Effector memory CD4-positive, alpha-beta T cell (primary cell): ENCODE results near the gene CMC2.

Experiments
- DNase-seq, 3 donors: peaks; one replicate each; pipeline ENCODE4 v3.0.0-alpha.2; 2020
- H3K27ac ChIP-seq: 2 replicates; pipeline ENCODE4 v1.7.0; 2013; ENCODE audit warnings: mild to moderate bottlenecking, low read length, moderate library complexity; ENCODE audit not compliant: insufficient read depth, poor library complexity, severe bottlenecking
- H3K27me3 ChIP-seq: replicated peaks from 2 replicates; pipeline ENCODE4 v1.7.0; 2013; ENCODE audit warnings: mild to moderate bottlenecking, low read length; ENCODE audit not compliant: insufficient read depth, control insufficient read depth, poor library complexity, severe bottlenecking
- H3K36me3 ChIP-seq: 2 replicates; pipeline ENCODE4 v1.7.0; 2013; ENCODE audit warnings: mild to moderate bottlenecking, low read length, moderate library complexity; ENCODE audit not compliant: control insufficient read depth, insufficient read depth
- H3K4me1 ChIP-seq: 2 replicates; pipeline ENCODE4 v1.7.0; 2013; ENCODE audit warnings: low read length, mild to moderate bottlenecking; ENCODE audit not compliant: control insufficient read depth, insufficient read depth, poor library complexity, severe bottlenecking
- H3K4me3 ChIP-seq: 2 replicates; pipeline ENCODE4 v1.7.0; 2013; ENCODE audit warnings: low read length, low read depth, mild to moderate bottlenecking; ENCODE audit not compliant: insufficient read depth, poor library complexity, severe bottlenecking
- H3K9me3 ChIP-seq: 2 replicates; pipeline ENCODE4 v1.7.0; 2013; ENCODE audit warnings: mild to moderate bottlenecking, low read length, moderate library complexity; ENCODE audit not compliant: control insufficient read depth

Gene CMC2

GRCh38 chr16:80992676-80993293 lies 13.9 kb downstream of the CMC2 start:
- no peaks in the 10 kb centered on the region for H3K36me3 ChIP-seq
- no peaks in the 10 kb centered on the region for H3K4me1 ChIP-seq
- H3K27ac ChIP-seq = no peak overlapping the region
- no peak for DNase-seq
- no peaks in the 10 kb centered on the region for H3K27me3 ChIP-seq
- no peak overlapping the region for H3K4me3 ChIP-seq
- H3K9me3 ChIP-seq = no peaks in the 10 kb centered on the region

- Histone ChIP-seq H3K4me1 (no peaks in the 10 kb centered on the region), H3K36me3 (no peaks in the 10 kb centered on the region), H3K27me3 (no peaks in the 10 kb centered on the region), H3K9me3 (no peaks in the 10 kb centered on the region), H3K4me3 (no peak overlapping the region), H3K27ac (no peak overlapping the region)
- DNase-seq = no peak
Observed at GRCh38 chr16:80991792-80992430, 14.8 kb downstream of the CMC2 start.

GRCh38 chr16:80990978-80991377 lies 15.7 kb downstream of the CMC2 start:
- Histone ChIP-seq H3K4me1 (no peaks in the 10 kb centered on the region), H3K9me3 (no peaks in the 10 kb centered on the region), H3K4me3 (no peak overlapping the region), H3K27me3 (no peaks in the 10 kb centered on the region), H3K27ac (no peak overlapping the region), H3K36me3 (no peaks in the 10 kb centered on the region)
- DNase-seq = no peak

GRCh38 chr16:80990577-80990976 lies 16.1 kb downstream of the CMC2 start:
- no peaks in the 10 kb centered on the region for H3K4me1 ChIP-seq
- no peak overlapping the region for H3K4me3 ChIP-seq
- no peaks in the 10 kb centered on the region for H3K27me3 ChIP-seq
- no peak overlapping the region for H3K27ac ChIP-seq
- H3K36me3 ChIP-seq = no peaks in the 10 kb centered on the region
- no peaks in the 10 kb centered on the region for H3K9me3 ChIP-seq
- no peak for DNase-seq

- Histone ChIP-seq H3K9me3 (no peaks in the 10 kb centered on the region), H3K36me3 (no peaks in the 10 kb centered on the region), H3K4me1 (no peaks in the 10 kb centered on the region), H3K4me3 (no peak overlapping the region), H3K27ac (no peak overlapping the region), H3K27me3 (no peaks in the 10 kb centered on the region)
- DNase-seq = no peak
Observed at GRCh38 chr16:80989801-80990200, 16.9 kb downstream of the CMC2 start.

- Histone ChIP-seq H3K9me3 (no peaks in the 10 kb centered on the region), H3K36me3 (no peaks in the 10 kb centered on the region), H3K27me3 (no peaks in the 10 kb centered on the region), H3K4me1 (no peaks in the 10 kb centered on the region), H3K4me3 (no peak overlapping the region), H3K27ac (no peak overlapping the region)
- DNase-seq = no peak
Observed at GRCh38 chr16:80988756-80989155, 17.9 kb downstream of the CMC2 start.

- no peaks in the 10 kb centered on the region for H3K9me3 ChIP-seq
- H3K27me3 ChIP-seq = no peaks in the 10 kb centered on the region
- H3K4me1 ChIP-seq = no peaks in the 10 kb centered on the region
- H3K36me3 ChIP-seq = no peaks in the 10 kb centered on the region
- DNase-seq = no peak
- H3K4me3 ChIP-seq = no peak overlapping the region
- H3K27ac ChIP-seq = no peak overlapping the region
Observed at GRCh38 chr16:80986557-80986956, 20.1 kb downstream of the CMC2 start.

- DNase-seq = no peak
- Histone ChIP-seq H3K27ac (no peak overlapping the region), H3K36me3 (peaks cover 2% of the 10 kb centered on the region), H3K4me1 (no peaks in the 10 kb centered on the region), H3K27me3 (no peaks in the 10 kb centered on the region), H3K4me3 (no peak overlapping the region), H3K9me3 (no peaks in the 10 kb centered on the region)
Observed at GRCh38 chr16:80985611-80986010, 21.1 kb downstream of the CMC2 start.

GRCh38 chr16:80984124-80984892 lies 22.4 kb downstream of the CMC2 start:
- Histone ChIP-seq H3K4me3 (no peak overlapping the region), H3K4me1 (no peaks in the 10 kb centered on the region), H3K27me3 (no peaks in the 10 kb centered on the region), H3K27ac (no peak overlapping the region), H3K36me3 (peaks cover 10% of the 10 kb centered on the region), H3K9me3 (no peaks in the 10 kb centered on the region)
- no peak for DNase-seq

- no peak for DNase-seq
- H3K27me3 ChIP-seq = no peaks in the 10 kb centered on the region
- no peak overlapping the region for H3K4me3 ChIP-seq
- peaks cover 23% of the 10 kb centered on the region for H3K36me3 ChIP-seq
- H3K9me3 ChIP-seq = no peaks in the 10 kb centered on the region
- H3K4me1 ChIP-seq = no peaks in the 10 kb centered on the region
- H3K27ac ChIP-seq = no peak overlapping the region
Observed at GRCh38 chr16:80982646-80983045, 24.0 kb downstream of the CMC2 start.
